ENCODE results near the gene CTDP1.
"Not testable (repeated sequence)": the region's sequence is repeated elsewhere in the genome, so short reads cannot be mapped to it uniquely, and the experiment has no call there.

The CTDP1 gene

DNA sequence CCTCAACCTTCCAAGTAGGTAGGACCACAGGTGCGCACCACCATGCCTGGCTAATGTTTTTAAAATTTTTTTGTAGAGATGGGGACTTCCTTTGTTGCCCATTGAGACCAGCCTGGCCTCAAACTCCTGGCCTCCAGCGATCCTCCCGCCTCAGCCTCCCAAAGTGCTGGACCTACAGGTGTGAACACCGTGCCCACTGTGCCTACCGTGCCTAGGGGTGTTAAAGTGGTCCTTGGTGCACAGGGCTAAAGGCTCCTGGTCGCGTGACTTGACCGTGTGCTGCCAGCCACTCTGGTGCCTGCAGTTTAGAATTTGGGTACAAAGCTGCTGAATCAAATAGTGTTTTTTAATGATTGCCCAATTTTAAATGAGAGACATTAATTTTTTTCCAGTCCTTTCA, 67.1 kb downstream of the CTDP1 start:
- no peaks in the 10 kb centered on the region for H3K27me3 ChIP-seq (ENCODE audit: control insufficient read depth in 1 of 2, insufficient read depth in 2 of 2, low read length in 2 of 2)
- H3K36me3 ChIP-seq (ENCODE audit: control insufficient read depth in 2 of 2, insufficient read depth in 2 of 2, low read length in 2 of 2): peaks cover 6 to 7% of the 10 kb centered on the region in 2 donors
- no peaks in the 10 kb centered on the region for H3K4me1 ChIP-seq (ENCODE audit: control insufficient read depth, insufficient read depth, low read length)
- H3K4me3 ChIP-seq (ENCODE audit: low read length in 2 of 2): no peak overlapping the region
- H3K27ac ChIP-seq (ENCODE audit: low read length): no peak overlapping the region
- no peak overlapping the region for H3K9ac ChIP-seq (ENCODE audit: low read length in 2 of 2)
- H3K9me3 ChIP-seq (ENCODE audit: control insufficient read depth in 2 of 2, low read length in 2 of 2): no peaks in the 10 kb centered on the region

DNA sequence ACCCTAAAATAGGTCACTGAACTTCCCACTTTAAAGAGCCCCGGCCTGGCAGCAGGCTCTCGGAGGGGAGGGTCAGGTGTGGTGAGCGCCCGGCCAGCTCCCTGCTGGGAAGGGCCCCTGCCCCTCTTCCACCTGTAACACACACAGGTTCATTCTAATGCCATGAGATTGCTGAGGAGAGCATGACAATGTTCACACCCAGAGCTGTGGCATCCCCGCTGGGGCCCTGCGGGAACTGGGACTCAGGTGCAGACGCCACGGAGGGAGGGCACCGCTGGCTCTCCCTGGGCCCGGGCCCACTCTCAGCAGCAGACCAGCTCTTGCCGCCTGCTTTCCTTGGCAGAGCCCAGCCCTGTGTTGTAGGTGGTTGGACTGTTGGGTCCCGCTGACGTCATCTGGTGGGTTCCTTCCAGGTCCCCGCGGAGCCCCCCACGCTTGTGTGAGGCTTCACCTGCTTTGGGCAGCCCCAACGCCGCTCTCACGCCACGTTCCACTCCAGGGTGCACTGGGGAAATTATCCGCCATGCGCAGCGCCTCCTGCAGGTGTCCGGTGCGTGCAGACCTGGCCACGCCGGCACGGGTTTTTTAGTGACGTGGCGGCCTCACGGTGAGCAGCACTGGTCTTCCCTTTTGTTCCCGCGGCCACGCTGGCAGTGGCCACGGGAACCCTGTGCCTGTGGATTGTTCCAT, 67.7 kb downstream of the CTDP1 start:
- Histone ChIP-seq H3K4me3 (ENCODE audit: low read length in 2 of 2) (no peak overlapping the region), H3K9me3 (ENCODE audit: control insufficient read depth in 2 of 2, low read length in 2 of 2) (no peaks in the 10 kb centered on the region), H3K27ac (ENCODE audit: low read length) (no peak overlapping the region), H3K9ac (ENCODE audit: low read length in 2 of 2) (no peak overlapping the region), H3K4me1 (ENCODE audit: control insufficient read depth, insufficient read depth, low read length) (no peaks in the 10 kb centered on the region), H3K27me3 (ENCODE audit: control insufficient read depth in 1 of 2, insufficient read depth in 2 of 2, low read length in 2 of 2) (no peaks in the 10 kb centered on the region), H3K36me3 (ENCODE audit: control insufficient read depth in 2 of 2, insufficient read depth in 2 of 2, low read length in 2 of 2) (peaks cover 6 to 7% of the 10 kb centered on the region in 2 donors)

DNA sequence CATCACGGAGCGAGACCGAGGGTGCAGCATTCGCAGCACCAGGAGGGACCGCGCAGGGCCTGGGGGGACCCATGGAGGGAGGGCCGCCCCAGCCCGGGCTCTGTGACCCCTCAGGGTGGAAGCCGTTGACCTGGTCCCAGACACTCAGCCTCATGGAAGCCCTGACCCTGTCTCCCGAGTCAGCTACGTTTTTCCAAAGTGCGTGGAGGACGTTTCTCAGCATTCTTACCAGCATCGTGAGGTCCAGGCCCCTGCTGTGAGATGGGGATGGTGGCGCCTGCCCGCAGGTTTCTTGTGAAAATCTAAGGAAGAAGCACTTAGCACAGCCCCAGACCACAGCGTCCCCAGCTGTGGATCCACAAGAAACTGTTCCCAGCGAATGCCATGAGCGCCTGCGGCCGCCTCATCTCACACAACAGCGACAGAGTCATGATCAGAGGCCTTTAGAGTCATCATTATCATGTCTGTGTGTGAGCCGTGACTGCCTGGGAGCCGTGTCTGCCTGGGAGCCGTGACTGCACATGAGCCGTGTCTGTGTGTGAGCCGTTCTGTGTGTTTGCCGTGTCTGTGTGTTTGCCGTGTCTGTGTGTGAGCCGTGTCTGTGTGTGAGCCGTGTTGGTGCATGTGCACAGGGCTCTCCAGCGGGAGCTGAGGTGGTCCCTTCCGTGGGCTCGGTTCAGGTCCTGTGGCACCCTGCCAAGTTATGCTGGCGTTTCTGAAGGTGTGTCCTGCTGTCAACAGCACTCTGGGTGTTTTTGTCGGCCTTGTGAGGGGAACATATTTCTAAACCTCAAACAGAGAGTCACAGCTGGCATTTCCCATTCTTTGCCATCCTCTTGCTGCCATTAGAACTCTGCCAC, 68.9 kb downstream of the CTDP1 start:
- Histone ChIP-seq H3K27me3 (ENCODE audit: control insufficient read depth in 1 of 2, insufficient read depth in 2 of 2, low read length in 2 of 2) (no peaks in the 10 kb centered on the region), H3K4me3 (ENCODE audit: low read length in 2 of 2) (no peak overlapping the region), H3K9me3 (ENCODE audit: control insufficient read depth in 2 of 2, low read length in 2 of 2) (no peaks in the 10 kb centered on the region), H3K4me1 (ENCODE audit: control insufficient read depth, insufficient read depth, low read length) (no peaks in the 10 kb centered on the region), H3K36me3 (ENCODE audit: control insufficient read depth in 2 of 2, insufficient read depth in 2 of 2, low read length in 2 of 2) (peaks cover 4 to 5% of the 10 kb centered on the region in 2 donors), H3K9ac (ENCODE audit: low read length in 2 of 2) (no peak overlapping the region), H3K27ac (ENCODE audit: low read length) (no peak overlapping the region)

DNA sequence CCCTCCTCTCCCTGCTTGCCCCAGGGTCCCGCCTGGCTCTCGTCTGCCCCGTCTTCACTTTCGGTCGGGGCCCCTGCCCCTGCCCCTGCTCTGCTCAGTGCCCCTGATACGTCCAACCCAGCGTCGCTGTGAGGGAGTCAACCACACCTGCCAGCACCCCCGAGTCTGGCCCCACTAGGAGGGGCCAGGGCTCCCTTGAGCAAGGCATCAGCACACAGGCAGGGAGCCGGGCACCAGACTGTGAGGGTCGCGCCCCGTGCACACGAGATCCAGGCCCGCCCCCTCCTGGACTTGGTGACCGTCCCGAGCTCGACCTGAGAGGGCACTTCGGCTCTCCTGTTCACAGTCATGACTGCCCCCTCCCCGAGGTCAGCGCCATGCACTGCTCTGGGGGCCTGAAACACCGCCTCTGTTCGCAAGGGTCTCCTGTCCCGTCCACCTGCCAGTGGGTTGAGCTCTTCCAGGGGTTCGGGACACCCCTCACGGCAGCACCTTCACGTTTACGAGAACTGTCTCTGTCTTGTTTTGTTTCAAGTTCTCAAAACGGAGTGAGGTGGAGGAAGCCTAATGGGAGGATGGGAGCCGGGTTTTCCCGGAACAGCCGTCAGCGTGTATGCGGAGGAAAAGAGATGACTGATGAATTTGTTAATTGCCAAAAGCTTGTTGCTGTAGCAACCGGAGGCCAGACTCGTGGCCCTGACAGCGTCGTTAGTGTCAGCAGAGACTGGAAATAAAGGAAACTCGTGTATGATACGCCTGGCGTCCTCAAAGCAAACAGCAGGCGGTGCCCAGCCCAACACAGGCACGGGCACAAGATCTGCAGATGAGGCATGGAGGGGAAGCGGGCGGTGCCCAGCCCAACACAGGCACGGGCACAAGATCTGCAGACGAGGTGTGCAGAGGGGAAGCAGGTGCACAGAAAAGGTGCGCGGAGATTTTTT, 69.9 kb downstream of the CTDP1 start:
- Histone ChIP-seq H3K4me1 (ENCODE audit: control insufficient read depth, insufficient read depth, low read length) (no peaks in the 10 kb centered on the region), H3K9me3 (ENCODE audit: control insufficient read depth in 2 of 2, low read length in 2 of 2) (no peaks in the 10 kb centered on the region), H3K36me3 (ENCODE audit: control insufficient read depth in 2 of 2, insufficient read depth in 2 of 2, low read length in 2 of 2) (peaks cover 10 to 13% of the 10 kb centered on the region in 2 donors), H3K27me3 (ENCODE audit: control insufficient read depth in 1 of 2, insufficient read depth in 2 of 2, low read length in 2 of 2) (no peaks in the 10 kb centered on the region), H3K4me3 (ENCODE audit: low read length in 2 of 2) (no peak overlapping the region), H3K9ac (ENCODE audit: low read length in 2 of 2) (no peak overlapping the region), H3K27ac (ENCODE audit: low read length) (no peak overlapping the region)

DNA sequence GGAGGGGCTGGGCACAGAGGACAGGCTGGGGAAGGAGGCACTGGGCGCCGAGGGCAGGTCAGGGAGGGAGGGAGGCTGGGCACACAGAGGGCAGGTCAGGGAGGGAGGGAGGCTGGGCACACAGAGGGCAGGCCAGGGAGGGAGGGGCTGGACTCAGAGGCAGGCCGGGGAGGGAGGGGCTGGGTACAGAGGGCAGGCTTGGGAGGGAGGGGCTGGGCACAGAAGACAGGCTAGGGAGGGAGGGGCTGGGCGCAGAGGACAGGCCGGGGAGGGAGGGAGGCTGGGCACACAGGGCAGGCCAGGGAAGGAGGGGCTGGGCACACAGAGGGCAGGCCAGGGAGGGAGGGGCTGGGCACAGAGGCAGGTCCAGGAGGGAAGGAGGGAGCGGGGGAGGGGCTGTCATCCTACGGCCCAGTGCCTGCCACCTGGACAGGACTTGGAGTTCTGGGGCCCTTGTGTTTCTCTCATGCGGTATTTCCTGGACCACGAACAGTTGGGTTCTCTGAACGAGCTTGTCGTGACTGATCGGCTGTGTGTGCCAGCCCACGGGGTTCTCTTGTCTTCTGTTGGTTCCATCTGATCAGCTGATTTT, 71.5 kb downstream of the CTDP1 start:
- Histone ChIP-seq H3K4me1 (ENCODE audit: control insufficient read depth, insufficient read depth, low read length) (no peaks in the 10 kb centered on the region), H3K9ac (ENCODE audit: low read length in 2 of 2) (no peak overlapping the region), H3K4me3 (ENCODE audit: low read length in 2 of 2) (no peak overlapping the region), H3K36me3 (ENCODE audit: control insufficient read depth in 2 of 2, insufficient read depth in 2 of 2, low read length in 2 of 2) (peaks cover 16 to 20% of the 10 kb centered on the region in 2 donors), H3K9me3 (ENCODE audit: control insufficient read depth in 2 of 2, low read length in 2 of 2) (no peaks in the 10 kb centered on the region), H3K27me3 (ENCODE audit: control insufficient read depth in 1 of 2, insufficient read depth in 2 of 2, low read length in 2 of 2) (no peaks in the 10 kb centered on the region), H3K27ac (ENCODE audit: low read length) (no peak overlapping the region)

DNA sequence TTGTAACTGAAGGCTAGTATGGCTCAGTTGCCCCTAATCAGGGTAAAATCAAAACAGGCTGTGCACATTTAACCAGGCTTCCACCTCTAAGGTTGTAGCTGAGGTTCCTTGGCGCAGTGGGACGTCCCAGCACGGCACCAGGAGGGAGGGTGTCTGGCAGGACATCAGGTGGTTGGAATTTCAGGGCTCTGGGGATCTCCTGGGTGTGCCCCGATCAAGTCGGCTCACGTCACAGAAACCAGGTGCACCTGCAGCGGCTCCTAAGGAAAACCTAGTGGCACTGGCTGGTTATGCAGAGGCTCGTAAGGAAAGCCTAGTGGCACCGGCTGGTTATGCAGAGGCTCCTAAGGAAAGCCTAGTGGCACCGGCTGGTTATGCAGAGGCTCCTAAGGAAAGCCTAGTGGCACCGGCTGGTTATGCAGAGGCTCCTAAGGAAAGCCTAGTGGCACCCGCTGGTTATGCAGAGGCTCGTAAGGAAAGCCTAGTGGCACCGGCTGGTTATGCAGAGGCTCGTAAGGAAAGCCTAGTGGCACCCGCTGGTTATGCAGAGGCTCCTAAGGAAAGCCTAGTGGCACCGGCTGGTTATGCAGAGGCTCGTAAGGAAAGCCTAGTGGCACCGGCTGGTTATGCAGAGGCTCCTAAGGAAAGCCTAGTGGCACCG, 72.4 kb downstream of the CTDP1 start:
- H3K27ac ChIP-seq (ENCODE audit: low read length); H3K27me3 ChIP-seq (ENCODE audit: control insufficient read depth in 1 of 2, insufficient read depth in 2 of 2, low read length in 2 of 2); H3K9me3 ChIP-seq (ENCODE audit: control insufficient read depth in 2 of 2, low read length in 2 of 2); H3K4me3 ChIP-seq (ENCODE audit: low read length in 2 of 2); H3K4me1 ChIP-seq (ENCODE audit: control insufficient read depth, insufficient read depth, low read length); H3K9ac ChIP-seq (ENCODE audit: low read length in 2 of 2): not testable (repeated sequence)
- H3K36me3 ChIP-seq (ENCODE audit: control insufficient read depth in 2 of 2, insufficient read depth in 2 of 2, low read length in 2 of 2): peaks cover 16 to 22% of the 10 kb centered on the region in 2 donors

DNA sequence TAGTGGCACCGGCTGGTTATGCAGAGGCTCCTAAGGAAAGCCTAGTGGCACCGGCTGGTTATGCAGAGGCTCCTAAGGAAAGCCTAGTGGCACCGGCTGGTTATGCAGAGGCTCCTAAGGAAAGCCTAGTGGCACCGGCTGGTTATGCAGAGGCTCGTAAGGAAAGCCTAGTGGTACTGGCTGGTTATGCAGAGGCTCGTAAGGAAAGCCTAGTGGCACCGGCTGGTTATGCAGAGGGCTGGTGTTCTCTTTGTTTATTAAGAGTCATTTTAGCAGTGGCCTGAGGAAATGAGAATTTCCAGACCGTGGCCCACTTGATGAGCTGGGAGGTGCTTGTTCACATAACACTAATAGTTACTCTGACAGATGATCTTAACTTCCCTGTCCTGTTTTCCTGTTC, 73.3 kb downstream of the CTDP1 start:
- H3K27me3 ChIP-seq (ENCODE audit: control insufficient read depth in 1 of 2, insufficient read depth in 2 of 2, low read length in 2 of 2); H3K4me3 ChIP-seq (ENCODE audit: low read length in 2 of 2); H3K27ac ChIP-seq (ENCODE audit: low read length); H3K9me3 ChIP-seq (ENCODE audit: control insufficient read depth in 2 of 2, low read length in 2 of 2); H3K4me1 ChIP-seq (ENCODE audit: control insufficient read depth, insufficient read depth, low read length); H3K9ac ChIP-seq (ENCODE audit: low read length in 2 of 2): not testable (repeated sequence)
- peaks cover 16 to 22% of the 10 kb centered on the region in 2 donors for H3K36me3 ChIP-seq (ENCODE audit: control insufficient read depth in 2 of 2, insufficient read depth in 2 of 2, low read length in 2 of 2)

DNA sequence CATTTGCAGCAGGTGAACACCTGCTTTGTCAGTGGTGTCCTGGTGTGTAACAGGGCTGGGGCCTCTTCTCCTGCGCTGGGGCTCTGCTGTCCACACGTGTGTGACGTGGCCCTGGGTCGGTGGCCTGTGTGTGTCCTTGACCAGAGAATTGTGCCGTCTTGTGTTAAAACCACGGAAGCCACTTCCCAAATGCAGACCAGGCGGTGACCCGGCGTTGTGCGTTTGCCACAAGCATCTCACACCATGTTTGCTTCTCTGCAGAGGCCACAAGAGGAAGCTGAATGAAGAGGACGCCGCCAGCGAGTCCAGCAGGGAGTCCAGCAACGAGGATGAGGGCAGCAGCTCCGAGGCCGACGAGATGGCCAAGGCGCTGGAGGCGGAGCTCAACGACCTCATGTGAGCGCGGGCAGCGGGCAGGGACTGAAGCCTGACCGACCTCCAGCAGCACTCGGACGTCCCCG, 73.8 kb downstream of the CTDP1 start:
- no peak overlapping the region for H3K9ac ChIP-seq (ENCODE audit: low read length in 2 of 2)
- H3K36me3 ChIP-seq (ENCODE audit: control insufficient read depth in 2 of 2, insufficient read depth in 2 of 2, low read length in 2 of 2): peaks cover 16 to 22% of the 10 kb centered on the region in 2 donors
- no peaks in the 10 kb centered on the region for H3K4me1 ChIP-seq (ENCODE audit: control insufficient read depth, insufficient read depth, low read length)
- no peak overlapping the region for H3K4me3 ChIP-seq (ENCODE audit: low read length in 2 of 2)
- peaks cover 4 to 5% of the 10 kb centered on the region in 2 donors for H3K9me3 ChIP-seq (ENCODE audit: control insufficient read depth in 2 of 2, low read length in 2 of 2)
- H3K27me3 ChIP-seq (ENCODE audit: control insufficient read depth in 1 of 2, insufficient read depth in 2 of 2, low read length in 2 of 2): no peaks in the 10 kb centered on the region
- no peak overlapping the region for H3K27ac ChIP-seq (ENCODE audit: low read length)

DNA sequence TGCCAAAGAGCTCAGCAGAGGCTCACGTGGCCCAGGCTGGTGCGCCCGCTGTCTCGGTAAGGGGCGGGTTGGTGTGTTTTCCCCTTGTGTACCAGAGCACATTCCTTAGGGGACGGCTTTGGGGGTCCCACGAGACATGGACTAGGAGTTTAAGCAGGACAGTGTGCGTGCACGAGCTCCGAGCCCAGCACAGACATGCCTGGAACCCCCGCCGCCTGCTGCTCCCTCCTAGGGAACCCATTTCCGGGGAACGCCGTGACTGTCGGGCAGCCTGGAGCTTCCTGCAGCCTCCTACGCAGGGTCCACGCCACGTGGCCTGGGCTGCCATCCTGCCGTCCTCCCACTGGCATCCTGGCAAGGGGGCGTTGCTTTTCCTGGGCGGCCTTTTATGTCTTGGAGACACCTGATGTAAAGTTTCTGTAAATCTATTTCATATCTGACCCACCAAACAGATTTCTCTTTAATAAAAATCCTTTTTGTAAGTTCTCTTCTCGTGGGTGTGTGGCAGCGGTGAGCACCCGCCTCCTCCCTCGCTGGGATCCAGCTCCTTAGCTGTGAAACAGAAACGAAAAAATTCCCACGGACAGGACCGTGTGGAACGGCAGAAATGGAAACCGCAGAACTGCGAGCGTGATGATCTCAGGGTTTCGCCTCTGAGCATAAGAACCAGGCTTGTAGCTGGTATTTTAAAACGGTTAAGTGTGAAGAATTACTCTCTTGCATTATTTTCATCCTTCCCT, 74.6 kb downstream of the CTDP1 start:
- H3K9me3 ChIP-seq (ENCODE audit: control insufficient read depth in 2 of 2, low read length in 2 of 2): peaks cover 4 to 10% of the 10 kb centered on the region in 2 donors
- peaks cover 16 to 22% of the 10 kb centered on the region in 2 donors for H3K36me3 ChIP-seq (ENCODE audit: control insufficient read depth in 2 of 2, insufficient read depth in 2 of 2, low read length in 2 of 2)
- no peak overlapping the region for H3K4me3 ChIP-seq (ENCODE audit: low read length in 2 of 2)
- H3K9ac ChIP-seq (ENCODE audit: low read length in 2 of 2): no peak overlapping the region
- no peaks in the 10 kb centered on the region for H3K27me3 ChIP-seq (ENCODE audit: control insufficient read depth in 1 of 2, insufficient read depth in 2 of 2, low read length in 2 of 2)
- H3K27ac ChIP-seq (ENCODE audit: low read length): no peak overlapping the region
- H3K4me1 ChIP-seq (ENCODE audit: control insufficient read depth, insufficient read depth, low read length): no peaks in the 10 kb centered on the region
